Measurements from ENCODE around the gene CDH13.

Gene CDH13

DNA sequence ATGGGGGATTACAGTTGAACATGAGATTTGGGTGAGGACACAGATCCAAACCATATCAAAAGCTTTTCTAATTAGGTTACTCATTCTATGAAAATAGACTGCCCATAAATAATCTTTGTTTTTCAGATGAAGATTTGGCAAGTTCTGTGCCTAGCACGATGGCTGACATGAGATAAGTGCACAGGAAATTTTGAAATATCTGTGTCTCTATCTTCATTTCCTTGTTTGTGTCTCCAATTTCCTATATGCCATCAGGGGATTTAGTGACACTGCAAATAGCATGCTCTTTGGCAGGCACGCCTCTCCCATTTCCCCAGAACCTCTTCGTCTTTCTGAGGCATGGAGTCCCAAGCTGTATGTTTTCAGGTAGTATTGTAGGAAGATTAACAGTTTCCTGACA, 544.6 kb downstream of the CDH13 start:
- TF ChIP-seq, protein P1, sequence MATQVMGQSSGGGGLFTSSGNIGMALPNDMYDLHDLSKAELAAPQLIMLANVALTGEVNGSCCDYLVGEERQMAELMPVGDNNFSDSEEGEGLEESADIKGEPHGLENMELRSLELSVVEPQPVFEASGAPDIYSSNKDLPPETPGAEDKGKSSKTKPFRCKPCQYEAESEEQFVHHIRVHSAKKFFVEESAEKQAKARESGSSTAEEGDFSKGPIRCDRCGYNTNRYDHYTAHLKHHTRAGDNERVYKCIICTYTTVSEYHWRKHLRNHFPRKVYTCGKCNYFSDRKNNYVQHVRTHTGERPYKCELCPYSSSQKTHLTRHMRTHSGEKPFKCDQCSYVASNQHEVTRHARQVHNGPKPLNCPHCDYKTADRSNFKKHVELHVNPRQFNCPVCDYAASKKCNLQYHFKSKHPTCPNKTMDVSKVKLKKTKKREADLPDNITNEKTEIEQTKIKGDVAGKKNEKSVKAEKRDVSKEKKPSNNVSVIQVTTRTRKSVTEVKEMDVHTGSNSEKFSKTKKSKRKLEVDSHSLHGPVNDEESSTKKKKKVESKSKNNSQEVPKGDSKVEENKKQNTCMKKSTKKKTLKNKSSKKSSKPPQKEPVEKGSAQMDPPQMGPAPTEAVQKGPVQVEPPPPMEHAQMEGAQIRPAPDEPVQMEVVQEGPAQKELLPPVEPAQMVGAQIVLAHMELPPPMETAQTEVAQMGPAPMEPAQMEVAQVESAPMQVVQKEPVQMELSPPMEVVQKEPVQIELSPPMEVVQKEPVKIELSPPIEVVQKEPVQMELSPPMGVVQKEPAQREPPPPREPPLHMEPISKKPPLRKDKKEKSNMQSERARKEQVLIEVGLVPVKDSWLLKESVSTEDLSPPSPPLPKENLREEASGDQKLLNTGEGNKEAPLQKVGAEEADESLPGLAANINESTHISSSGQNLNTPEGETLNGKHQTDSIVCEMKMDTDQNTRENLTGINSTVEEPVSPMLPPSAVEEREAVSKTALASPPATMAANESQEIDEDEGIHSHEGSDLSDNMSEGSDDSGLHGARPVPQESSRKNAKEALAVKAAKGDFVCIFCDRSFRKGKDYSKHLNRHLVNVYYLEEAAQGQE (IDR thresholded peaks at IDR 0.05; ENCODE audit: insufficient read depth in 1 of 2, low read depth in 2 of 2, low read length in 2 of 2), result no peak
- TF ChIP-seq FOXP2 (optimal IDR thresholded peaks at IDR 0.05; ENCODE audit: borderline replicate concordance, extremely low read depth, extremely low read length, insufficient read depth), result no peak

DNA sequence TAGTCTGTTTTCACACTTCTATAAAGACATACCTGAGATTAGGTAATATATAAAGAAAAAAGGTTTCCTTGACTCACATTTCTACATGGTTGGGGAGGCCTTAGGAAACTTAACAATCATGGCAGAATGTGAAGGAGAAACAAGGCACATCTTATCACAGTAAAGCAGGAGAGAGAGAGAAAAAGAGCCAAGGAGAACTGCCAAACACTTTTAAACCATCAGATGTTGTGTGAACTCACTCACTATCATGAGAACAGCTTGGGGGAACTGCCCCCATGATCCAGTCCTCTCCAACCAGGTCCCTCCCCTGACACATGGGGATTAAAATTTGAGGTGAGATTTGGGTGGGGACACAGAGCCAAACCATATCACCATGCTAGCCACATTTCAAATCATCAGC, 547.9 kb downstream of the CDH13 start:
- TF ChIP-seq SIN3A (IDR thresholded peaks at IDR 0.05; ENCODE audit: borderline replicate concordance, insufficient read depth, low read length) (no peak), POLR2AphosphoS5 (IDR thresholded peaks at IDR 0.05; ENCODE audit: low read depth, low read length) (no peak), FOXP2 (optimal IDR thresholded peaks at IDR 0.05; ENCODE audit: borderline replicate concordance, extremely low read depth, extremely low read length, insufficient read depth) (no peak), TAF1 (IDR thresholded peaks at IDR 0.05; ENCODE audit: borderline replicate concordance, insufficient read depth, low read length) (no peak)
- TF ChIP-seq, protein P1 (IDR thresholded peaks at IDR 0.05; ENCODE audit: insufficient read depth in 1 of 2, low read depth in 2 of 2, low read length in 2 of 2), result no peak

DNA sequence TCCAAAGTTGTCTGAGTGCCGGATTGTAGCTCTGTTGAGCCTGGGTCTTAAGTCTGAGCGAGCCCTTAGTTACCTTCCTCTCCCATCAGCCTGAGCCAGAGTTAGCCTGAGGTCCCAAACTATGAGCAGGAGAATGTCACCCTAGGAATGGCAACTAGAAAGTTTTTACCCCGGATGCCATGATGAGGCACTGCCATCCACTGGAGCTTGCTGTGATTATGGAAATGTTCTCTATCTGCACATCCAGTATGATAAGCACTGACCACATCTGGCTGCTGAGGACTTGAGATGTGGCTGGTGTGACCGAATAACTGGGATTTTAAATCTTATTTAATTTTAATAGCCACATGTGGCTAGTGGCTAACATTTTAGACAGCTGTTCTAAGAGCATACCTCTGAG, 550.0 kb downstream of the CDH13 start:
- TF ChIP-seq POLR2AphosphoS5 (IDR thresholded peaks at IDR 0.05; ENCODE audit: low read depth, low read length) (no peak), TAF1 (IDR thresholded peaks at IDR 0.05; ENCODE audit: borderline replicate concordance, insufficient read depth, low read length) (no peak), FOXP2 (optimal IDR thresholded peaks at IDR 0.05; ENCODE audit: borderline replicate concordance, extremely low read depth, extremely low read length, insufficient read depth) (no peak), SIN3A (IDR thresholded peaks at IDR 0.05; ENCODE audit: borderline replicate concordance, insufficient read depth, low read length) (no peak)
- TF ChIP-seq, protein P1 (IDR thresholded peaks at IDR 0.05; ENCODE audit: insufficient read depth in 1 of 2, low read depth in 2 of 2, low read length in 2 of 2), result no peak

DNA sequence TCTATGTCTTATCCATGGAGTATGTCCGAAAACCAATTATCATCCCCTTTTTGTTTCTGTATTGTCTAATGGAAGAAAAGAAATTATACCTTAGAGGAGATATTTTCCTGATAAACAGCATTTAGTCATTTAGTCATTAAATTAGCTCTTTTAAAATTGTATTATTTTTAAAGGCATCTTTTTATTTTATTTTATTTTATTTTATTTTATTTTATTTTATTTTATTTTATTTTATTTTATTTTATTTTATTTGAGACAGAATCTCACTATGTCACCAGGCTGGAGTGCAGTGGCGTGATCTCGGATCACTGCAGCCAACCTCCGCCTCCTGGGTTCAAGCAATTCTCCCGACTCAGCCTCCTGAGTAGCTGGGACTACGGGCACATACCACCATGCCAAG, 559.1 kb downstream of the CDH13 start:
- TF ChIP-seq, protein P1 (IDR thresholded peaks at IDR 0.05; ENCODE audit: insufficient read depth in 1 of 2, low read depth in 2 of 2, low read length in 2 of 2), result no peak
- no peak for TF ChIP-seq SIN3A (IDR thresholded peaks at IDR 0.05; ENCODE audit: borderline replicate concordance, insufficient read depth, low read length)
- no peak for TF ChIP-seq FOXP2 (optimal IDR thresholded peaks at IDR 0.05; ENCODE audit: borderline replicate concordance, extremely low read depth, extremely low read length, insufficient read depth)
- TF ChIP-seq TAF1 (IDR thresholded peaks at IDR 0.05; ENCODE audit: borderline replicate concordance, insufficient read depth, low read length), result no peak
- no peak for TF ChIP-seq POLR2AphosphoS5 (IDR thresholded peaks at IDR 0.05; ENCODE audit: low read depth, low read length)

DNA sequence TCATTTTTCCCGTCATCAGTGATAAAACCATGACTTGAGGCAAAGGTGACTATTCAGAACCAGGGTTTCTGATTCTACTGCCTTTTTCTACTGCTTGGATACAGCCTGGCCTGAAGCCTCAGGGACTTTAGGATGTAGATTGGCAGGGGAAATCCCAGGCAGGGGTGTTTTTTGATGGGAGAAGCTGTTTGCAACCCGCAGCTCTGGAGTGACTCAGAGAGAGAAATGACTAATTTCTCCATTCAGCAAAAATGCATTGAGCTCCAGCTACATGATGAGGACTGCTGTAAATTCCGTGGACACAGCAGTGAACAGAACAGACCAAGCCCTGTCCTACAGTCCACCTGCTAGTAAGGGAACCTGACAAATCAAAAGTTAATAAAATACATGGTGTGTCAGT, 560.6 kb downstream of the CDH13 start:
- TF ChIP-seq, protein P1 (IDR thresholded peaks at IDR 0.05; ENCODE audit: insufficient read depth in 1 of 2, low read depth in 2 of 2, low read length in 2 of 2), result no peak
- TF ChIP-seq FOXP2 (optimal IDR thresholded peaks at IDR 0.05; ENCODE audit: borderline replicate concordance, extremely low read depth, extremely low read length, insufficient read depth) (no peak), SIN3A (IDR thresholded peaks at IDR 0.05; ENCODE audit: borderline replicate concordance, insufficient read depth, low read length) (no peak), POLR2AphosphoS5 (IDR thresholded peaks at IDR 0.05; ENCODE audit: low read depth, low read length) (no peak), TAF1 (IDR thresholded peaks at IDR 0.05; ENCODE audit: borderline replicate concordance, insufficient read depth, low read length) (no peak)
